ENCODE measurements around the gene MRE11. TPM values are rescaled to one million over a fixed set of nuclear protein-coding genes. Genes with fewer than 3 reads are reported as not detected.
"Not testable (repeated sequence)": the region's sequence is repeated elsewhere in the genome, so short reads cannot be mapped to it uniquely, and the experiment has no call there.

MRE11 gene
- total RNA-seq, 1 donor from 2014 or later, result 26.1 TPM

DNA sequence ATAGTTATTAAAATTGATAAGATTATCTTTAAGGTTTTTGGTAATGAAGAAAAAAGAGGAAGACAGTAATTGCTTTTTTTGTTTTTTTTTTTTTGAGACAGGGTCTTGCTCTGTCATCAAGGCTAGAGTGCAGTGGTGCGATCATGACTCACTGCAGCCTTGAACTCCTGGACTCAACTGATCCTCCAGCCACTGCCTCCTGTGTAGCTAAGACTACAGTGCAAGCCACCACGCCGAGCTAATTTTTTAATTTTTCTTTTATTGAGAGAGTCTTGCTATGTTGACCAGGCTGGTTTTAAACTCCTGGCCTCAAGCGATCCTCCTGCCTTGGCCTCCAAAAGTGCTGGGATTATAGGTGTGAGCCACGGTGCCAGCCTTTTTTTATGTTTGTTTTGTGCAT, 12.9 kb upstream of the MRE11 start:
- DNase-seq (ENCODE audit: low spot score), result not testable (repeated sequence)

GRCh38 chr11:94504689-94505293, 11.1 kb upstream of the MRE11 start:
- no peak for DNase-seq (ENCODE audit: low spot score)

DNA sequence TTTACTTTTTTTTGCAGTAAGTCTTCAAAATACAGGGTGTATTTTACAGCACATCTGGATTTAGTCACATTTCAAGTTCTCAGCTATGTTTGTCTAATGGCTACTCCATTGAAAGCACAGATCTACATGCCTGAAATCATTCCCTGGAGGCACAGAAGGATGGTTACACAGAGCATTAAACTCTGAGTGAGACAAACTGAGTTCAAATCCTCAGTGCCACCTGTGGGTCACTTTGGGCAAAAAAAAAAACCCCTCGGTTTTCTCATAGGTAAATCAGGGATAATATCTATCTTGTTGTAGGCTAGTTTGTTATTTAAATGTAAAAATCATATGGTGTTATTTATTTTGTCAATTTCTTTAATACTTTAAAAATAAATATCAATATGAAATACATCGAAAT, 7.9 kb upstream of the MRE11 start:
- DNase-seq (ENCODE audit: low spot score), result no peak

DNA sequence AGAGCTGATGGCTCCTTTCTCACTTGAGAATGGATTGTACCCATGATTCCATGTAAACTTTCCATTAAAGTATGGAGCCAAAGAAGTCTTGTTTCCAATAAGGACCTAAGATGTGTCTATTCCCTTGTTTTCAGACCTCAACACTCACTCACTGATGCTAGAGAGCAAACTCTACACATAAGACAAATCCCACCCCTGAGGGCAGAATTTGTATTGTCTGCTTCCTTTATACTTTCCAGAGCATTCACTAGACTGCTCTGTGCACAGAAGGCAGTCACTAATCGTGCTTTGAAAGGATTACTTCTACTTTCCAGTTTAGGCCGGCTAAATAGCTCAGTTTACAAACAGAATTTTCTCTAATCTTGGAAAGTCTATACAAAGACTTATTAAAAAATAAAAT, 6.5 kb upstream of the MRE11 start:
- DNase-seq (ENCODE audit: low spot score), result no peak

GRCh38 chr11:94494126-94494680, 559 bp upstream of the MRE11 start:
- no peak for DNase-seq (ENCODE audit: low spot score)

GRCh38 chr11:94486068-94486467, 7.6 kb downstream of the MRE11 start:
- DNase-seq (ENCODE audit: low spot score), result no peak

- DNase-seq (ENCODE audit: low spot score), result no peak
Measured at GRCh38 chr11:94481342-94481741, 12.3 kb downstream of the MRE11 start.

GRCh38 chr11:94477624-94478023, 16.0 kb downstream of the MRE11 start:
- no peak for DNase-seq (ENCODE audit: low spot score)

DNA sequence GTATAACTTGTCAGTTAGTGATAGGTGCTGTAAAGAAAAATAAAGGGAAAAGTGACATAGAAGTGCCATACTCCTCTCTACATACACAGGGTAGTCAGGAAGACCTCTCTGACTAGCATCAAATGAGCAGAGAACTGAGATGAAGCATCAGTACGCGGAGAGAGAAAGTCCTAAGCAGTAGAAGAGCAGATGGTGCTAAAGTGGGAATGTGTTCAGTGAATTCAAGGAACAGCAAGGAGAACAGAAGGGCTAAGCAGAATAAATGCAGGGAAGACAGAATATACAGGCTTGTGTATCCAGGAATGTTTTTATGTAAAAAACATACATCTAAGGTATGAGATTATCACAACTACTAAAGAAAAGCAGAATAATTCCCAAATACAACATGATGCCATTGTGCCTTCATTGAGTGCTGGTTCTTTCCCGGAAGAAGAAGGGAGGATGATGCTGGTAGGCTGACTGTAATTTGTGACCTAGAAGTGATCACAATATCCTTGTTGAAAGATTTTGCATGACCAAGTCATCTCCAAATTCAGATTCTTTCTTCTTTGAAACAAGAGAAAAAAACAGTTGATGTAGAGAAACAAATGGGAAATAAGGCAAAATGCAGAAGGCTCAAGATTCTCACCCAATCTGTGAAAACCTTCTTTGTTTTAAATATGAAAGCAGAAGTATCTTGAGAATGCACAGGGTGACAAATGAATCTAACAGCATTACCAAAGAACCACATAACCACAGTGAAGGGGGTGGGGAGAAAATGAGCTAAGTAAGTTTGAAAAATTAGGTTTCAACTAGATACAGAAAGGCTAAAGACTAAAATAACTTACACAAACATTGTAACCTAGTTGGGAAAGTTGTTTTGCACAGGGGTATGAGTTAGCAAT, 20.5 kb downstream of the MRE11 start:
- no peak for DNase-seq (ENCODE audit: low spot score)

- DNase-seq (ENCODE audit: low spot score), result no peak
Measured at GRCh38 chr11:94469416-94469815, 24.2 kb downstream of the MRE11 start.

- DNase-seq (ENCODE audit: low spot score), result no peak
Measured at GRCh38 chr11:94459576-94459975, 34.1 kb downstream of the MRE11 start.

DNA sequence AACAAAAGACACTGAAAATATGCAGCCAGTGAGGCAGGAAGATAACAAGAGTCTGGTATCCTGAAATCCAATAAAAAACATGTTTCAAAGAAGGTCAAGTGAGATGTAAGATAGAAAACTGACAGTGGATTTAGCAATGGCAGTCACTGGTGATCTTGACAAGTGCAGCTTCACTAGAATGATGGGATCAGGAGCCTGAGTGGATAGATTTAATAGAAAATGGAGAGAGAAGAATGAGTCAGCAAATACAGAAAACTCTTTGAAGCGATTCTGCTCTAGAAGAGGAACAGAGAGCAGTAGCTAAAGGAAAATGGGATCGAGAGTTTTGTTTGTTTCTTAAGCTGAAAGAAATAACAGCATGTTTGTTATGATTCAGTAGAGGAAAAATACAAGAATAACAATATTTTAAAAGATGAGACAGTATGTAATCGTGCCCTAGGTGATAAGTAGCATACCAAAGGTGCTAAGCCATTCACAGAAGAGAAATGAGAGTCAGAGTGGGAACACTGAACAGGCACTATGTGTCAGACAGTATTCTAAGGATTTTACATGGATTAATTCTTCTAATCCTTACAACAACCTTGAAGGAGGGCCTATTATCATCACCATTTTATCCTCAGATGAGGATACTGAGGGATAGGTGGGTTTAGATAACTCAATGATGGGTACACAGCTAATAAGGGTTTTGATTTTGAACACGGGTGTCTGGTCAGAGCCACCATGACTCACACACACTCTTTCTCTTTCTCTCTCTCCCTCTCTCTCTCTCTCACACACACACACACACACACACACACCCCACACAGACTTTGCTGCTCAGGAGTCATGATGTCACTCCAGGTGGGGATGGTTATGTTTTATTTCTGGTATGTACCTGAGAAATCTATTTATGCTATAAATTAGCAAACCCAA, 36.3 kb downstream of the MRE11 start:
- no peak for DNase-seq (ENCODE audit: low spot score)

DNA sequence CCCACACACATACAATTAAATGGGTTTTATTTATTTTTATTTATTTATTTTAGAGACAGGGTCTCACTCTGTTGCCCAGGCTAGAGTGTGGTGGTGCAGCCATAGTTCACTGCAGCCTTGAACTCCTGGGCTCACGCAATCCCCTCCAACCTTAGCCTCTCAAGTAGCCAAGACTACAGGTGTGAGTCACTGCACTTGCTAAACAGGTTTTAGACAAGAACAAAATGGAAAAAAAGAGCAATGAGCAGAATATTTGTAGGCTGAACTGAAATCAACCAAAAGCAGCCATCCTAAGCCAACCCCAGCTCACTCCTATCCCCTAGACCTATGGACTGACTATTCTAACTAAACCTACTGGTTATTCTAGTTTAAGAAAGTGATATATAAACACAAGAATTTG, 37.8 kb downstream of the MRE11 start:
- no peak for DNase-seq (ENCODE audit: low spot score)

GRCh38 chr11:94454301-94454700, 39.3 kb downstream of the MRE11 start:
- DNase-seq (ENCODE audit: low spot score), result no peak

- DNase-seq (ENCODE audit: low spot score), result no peak
Measured at GRCh38 chr11:94452988-94453387, 40.7 kb downstream of the MRE11 start.

DNA sequence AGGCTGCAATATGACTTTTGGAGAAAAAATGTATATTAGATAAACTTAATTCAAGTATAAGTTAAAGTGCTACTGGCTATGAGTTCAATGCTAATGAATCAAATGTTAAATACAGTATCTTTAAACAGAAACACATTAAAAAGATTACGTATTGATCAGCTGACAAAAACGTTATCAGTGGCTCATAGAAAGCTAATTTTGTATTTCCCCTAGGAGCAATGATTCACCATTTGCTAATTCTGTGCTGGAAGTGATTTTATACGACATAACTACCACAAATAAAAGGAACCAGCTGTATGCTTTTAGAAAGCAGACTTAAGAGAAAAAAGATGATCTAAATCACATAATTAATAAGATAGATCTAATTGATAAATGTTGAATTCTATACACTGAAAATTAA, 43.6 kb downstream of the MRE11 start:
- no peak for DNase-seq (ENCODE audit: low spot score)

GRCh38 chr11:94449437-94449836, 44.2 kb downstream of the MRE11 start:
- no peak for DNase-seq (ENCODE audit: low spot score)

DNA sequence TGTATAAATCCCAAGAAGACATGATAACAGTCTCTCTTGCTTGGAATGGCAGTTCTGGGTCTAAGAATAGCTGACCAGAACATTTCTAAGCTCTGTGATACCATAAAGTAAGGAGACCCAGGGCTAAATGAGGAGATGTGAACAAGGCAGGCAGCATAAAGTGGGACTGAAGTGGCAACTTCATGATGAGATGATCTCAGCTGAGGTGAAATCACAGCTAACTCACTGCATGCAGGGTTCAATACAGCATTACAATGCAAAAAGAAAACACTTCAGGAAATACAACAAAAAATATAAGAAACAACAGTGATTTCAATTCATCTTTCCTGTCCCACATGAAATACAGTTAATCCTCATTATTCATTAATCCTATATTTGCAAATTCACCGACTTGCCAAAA, 44.6 kb downstream of the MRE11 start:
- DNase-seq (ENCODE audit: low spot score), result no peak

- DNase-seq (ENCODE audit: low spot score), result no peak
Measured at GRCh38 chr11:94447149-94447548, 46.5 kb downstream of the MRE11 start.

GRCh38 chr11:94445641-94446040, 48.0 kb downstream of the MRE11 start:
- DNase-seq (ENCODE audit: low spot score), result no peak

GRCh38 chr11:94433049-94433448, 60.6 kb downstream of the MRE11 start:
- no peak for DNase-seq (ENCODE audit: low spot score)

DNA sequence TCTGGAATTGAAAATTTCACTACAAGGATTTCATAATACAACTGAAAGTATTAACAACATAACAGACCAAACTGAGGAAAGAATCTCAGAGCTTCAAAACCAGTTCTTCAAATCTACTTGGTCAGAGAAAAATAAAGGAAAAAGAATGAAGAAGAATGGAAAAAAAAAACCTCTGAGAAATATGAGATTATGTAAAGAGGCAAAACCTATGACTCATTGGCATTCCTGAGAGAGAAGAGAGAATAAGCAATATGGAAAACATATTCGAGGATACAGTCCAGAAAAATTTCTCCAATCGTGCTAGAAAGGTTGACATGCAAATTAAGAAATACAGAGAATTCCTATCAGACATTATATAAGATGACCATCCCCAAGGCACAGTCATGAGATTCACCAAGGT, 69.0 kb downstream of the MRE11 start:
- DNase-seq (ENCODE audit: low spot score), result no peak
